SK-N-MC (cell line): ENCODE data around the gene MAPKBP1.

ENCODE experiments used
- EZH2 ChIP-seq: fragments of 200-600 bp; sonication (generic); IDR thresholded peaks from one replicate; pipeline ENCODE4 v1.6.1; 2017; ENCODE audit warnings: antibody characterized with exemption
- POLR2AphosphoS5 ChIP-seq: IDR thresholded peaks from 2 replicates; pipeline ENCODE4 v1.6.1; 2012; ENCODE audit warnings: mild to moderate bottlenecking, low read depth, low read length, borderline replicate concordance

DNA sequence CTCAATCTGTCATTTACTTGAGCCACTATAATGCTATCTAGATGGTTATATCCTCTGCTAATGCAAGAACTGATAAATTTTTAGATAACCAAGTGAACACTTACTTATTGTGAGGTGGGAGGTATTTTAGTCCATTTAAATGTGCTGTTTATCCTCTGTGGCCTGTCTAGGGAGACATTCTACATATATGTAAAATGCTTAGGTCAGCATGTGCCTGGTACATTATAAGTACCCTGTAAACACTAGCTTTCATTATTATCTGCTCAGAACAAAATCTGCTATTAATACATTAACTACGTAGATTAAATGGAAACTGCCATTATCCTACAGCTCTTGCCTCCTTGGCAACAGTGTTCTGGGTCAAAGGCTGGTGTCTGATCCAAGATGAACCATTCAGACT is 41.8 kb upstream of the MAPKBP1 start:
- TF ChIP-seq POLR2AphosphoS5 (no peak), EZH2 (no peak)
